ENCODE data around the gene TCF7L1.

DNA sequence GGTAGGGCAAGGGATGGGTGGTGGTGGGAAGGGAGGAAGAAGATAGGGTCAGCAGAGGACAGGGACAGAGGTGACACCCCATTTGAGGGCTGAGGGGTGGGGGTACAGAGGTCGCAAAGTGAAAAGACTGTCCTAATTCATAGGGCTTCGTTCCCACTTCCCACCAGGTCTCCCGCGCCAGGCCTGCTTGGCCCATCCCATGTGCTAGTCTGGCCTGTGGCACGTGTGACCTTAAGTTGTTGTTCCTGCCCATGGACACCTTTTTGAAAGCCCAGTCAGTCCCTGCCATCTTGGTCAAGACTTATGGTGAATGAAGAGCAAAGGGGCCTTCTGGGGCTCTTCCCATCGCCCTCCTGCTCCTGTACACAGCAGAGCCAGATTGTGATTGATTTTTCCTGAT lies 148.4 kb downstream of the TCF7L1 start:
- TF ChIP-seq POLR2AphosphoS5 (IDR thresholded peaks at IDR 0.05) (no peak), POLR2A (IDR thresholded peaks at IDR 0.05; ENCODE audit: low read depth) (no peak), EP300 (IDR thresholded peaks at IDR 0.05) (no peak)
- TF ChIP-seq, protein P1, sequence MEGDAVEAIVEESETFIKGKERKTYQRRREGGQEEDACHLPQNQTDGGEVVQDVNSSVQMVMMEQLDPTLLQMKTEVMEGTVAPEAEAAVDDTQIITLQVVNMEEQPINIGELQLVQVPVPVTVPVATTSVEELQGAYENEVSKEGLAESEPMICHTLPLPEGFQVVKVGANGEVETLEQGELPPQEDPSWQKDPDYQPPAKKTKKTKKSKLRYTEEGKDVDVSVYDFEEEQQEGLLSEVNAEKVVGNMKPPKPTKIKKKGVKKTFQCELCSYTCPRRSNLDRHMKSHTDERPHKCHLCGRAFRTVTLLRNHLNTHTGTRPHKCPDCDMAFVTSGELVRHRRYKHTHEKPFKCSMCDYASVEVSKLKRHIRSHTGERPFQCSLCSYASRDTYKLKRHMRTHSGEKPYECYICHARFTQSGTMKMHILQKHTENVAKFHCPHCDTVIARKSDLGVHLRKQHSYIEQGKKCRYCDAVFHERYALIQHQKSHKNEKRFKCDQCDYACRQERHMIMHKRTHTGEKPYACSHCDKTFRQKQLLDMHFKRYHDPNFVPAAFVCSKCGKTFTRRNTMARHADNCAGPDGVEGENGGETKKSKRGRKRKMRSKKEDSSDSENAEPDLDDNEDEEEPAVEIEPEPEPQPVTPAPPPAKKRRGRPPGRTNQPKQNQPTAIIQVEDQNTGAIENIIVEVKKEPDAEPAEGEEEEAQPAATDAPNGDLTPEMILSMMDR (IDR thresholded peaks at IDR 0.05) = no peak

Data from esophagus muscularis mucosa (tissue), 4 donors.